Stomach (tissue), 19 donors: ENCODE data around the gene RPE65. TPM values are rescaled to one million over a fixed set of nuclear protein-coding genes. Genes with fewer than 3 reads are reported as not detected.

ENCODE experiments used
- DNase-seq, 2 donors: peaks; one replicate each; pipeline versions ENCODE4 v3.0.0 to v3.0.0-alpha.2; 2013 to 2019
- H3K27ac ChIP-seq, 5 donors: fragments of 200-600 bp in 4 of 5; sonication (generic) in 4 of 5; one replicate each; pipeline ENCODE4 v1.5.1; 2013 to 2019; ENCODE audit warnings: mild to moderate bottlenecking in 1 of 5, moderate library complexity in 1 of 5
- H3K27me3 ChIP-seq, 3 donors: fragments of 200-600 bp; sonication (generic); one replicate each; pipeline ENCODE4 v1.5.1; 2017 to 2019; ENCODE audit warnings: mixed run types in 1 of 3
- H3K36me3 ChIP-seq, 4 donors: fragments of 200-600 bp; sonication (generic); 1 replicate in 3 of 4; 2 replicates in 1 of 4; pipeline ENCODE4 v1.5.1; 2016 to 2019
- H3K4me1 ChIP-seq, 4 donors: fragments of 200-600 bp; sonication (generic); one replicate each; pipeline ENCODE4 v1.5.1; 2016 to 2019
- H3K4me3 ChIP-seq, 4 donors: fragments of 200-600 bp; sonication (generic) in 3 of 4; one replicate each; pipeline ENCODE4 v1.5.1; 2016 to 2019; ENCODE audit warnings: mild to moderate bottlenecking in 1 of 4
- H3K9me3 ChIP-seq, 4 donors: fragments of 200-600 bp; sonication (generic); one replicate each; pipeline ENCODE4 v1.5.1; 2016 to 2019
- EP300 ChIP-seq: sonication (generic); formaldehyde crosslinking; IDR thresholded peaks from one replicate; pipeline ENCODE4 v1.6.1; 2017; ENCODE audit warnings: antibody characterized with exemption
- POLR2A ChIP-seq, 4 donors: fragments of 450-650 bp; IDR thresholded peaks; one replicate each; pipeline ENCODE4 v1.6.1; 2016; ENCODE audit warnings: antibody characterized with exemption in 4 of 4, control low read depth in 2 of 4, mild to moderate bottlenecking in 1 of 4, moderate library complexity in 1 of 4
- POLR2AphosphoS5 ChIP-seq, 3 donors: sonication (generic); formaldehyde crosslinking; IDR thresholded peaks; one replicate each; pipeline ENCODE4 v1.6.1; 2016; ENCODE audit warnings: antibody characterized with exemption in 3 of 3
- WGBS, 5 donors: extraction: QIAGEN DNeasy Blood & Tissue Kit in 3 of 5; methylation state at CpG; one replicate each; pipeline versions ENCODE4 v1.1.5 to v1.1.7; 2013 to 2018; 5-methylcytosine and 5-hydroxymethylcytosine counted together
- intact Hi-C: fragments of 100-400 bp; cut with DNase I; formaldehyde crosslinking; loops from one replicate; pipeline ENCODE4 v1.15.1; 2023; ENCODE audit warnings: low total_unique reads
- long read RNA-seq, 10 donors: transcript quantifications; one replicate each; lab custom pipeline, GENCODE V29; 2026
- polyA plus RNA-seq, 3 donors: library from polyadenylated mRNA; stranded (reverse); fragments of 200-250 nt; gene quantifications; one replicate each; pipeline ENCODE4 v1.2.3, GENCODE V29; 2013
- total RNA-seq, 5 donors: library from RNA; depleted of rRNA; stranded (reverse); fragments of >200 nt; gene quantifications; one replicate each; pipeline versions ENCODE4 v1.1.0 to v1.2.3, GENCODE V29; 2014 to 2016
- TF ChIP-seq, protein P1 (sequence below), 7 experiments: fragments of 450-650 bp in 4 of 7; fragments of 200-600 bp in 3 of 7; sonication (generic) in 3 of 7; IDR thresholded peaks; one replicate each; pipeline ENCODE4 v1.5.1; 2016 to 2019; ENCODE audit warnings: antibody characterized with exemption in 7 of 7, control low read depth in 2 of 7, mild to moderate bottlenecking in 1 of 7
- donor health status: healthy with polysubstance abuse.
- donor health status: Bipolar disorder and iron deficiency.
- donor health status: healthy.

RPE65 gene
- total RNA-seq = 1 to 10 TPM in 1 of 5 donors, under 1 TPM in 2, not detected in 2; 0.43 to 1.7 (median 0.58) TPM
- polyA plus RNA-seq = under 1 TPM in 2 of 3 donors, not detected in 1; 0.03 to 0.46 TPM
- long read RNA-seq, donor 1 = 0 reads
- long read RNA-seq, donor 2 = 0 reads
- long read RNA-seq, donor 3, partial matches to known transcripts = 0 of 1 reads
- long read RNA-seq, donor 3, other reads (novel, unspliced or antisense) = 0 of 1 reads
- long read RNA-seq, donor 4 = 0 reads
- long read RNA-seq, donor 5, partial matches to known transcripts = 0 of 1 reads
- long read RNA-seq, donor 5, other reads (novel, unspliced or antisense) = 0 of 1 reads
- long read RNA-seq, donor 6 = 0 reads
- long read RNA-seq, donor 7, partial matches to known transcripts = 0 of 1 reads
- long read RNA-seq, donor 7, other reads (novel, unspliced or antisense) = 0 of 1 reads
- long read RNA-seq, donor 8 = 0 reads
- long read RNA-seq, donor 9 = 0 reads
- long read RNA-seq, donor 10 = 0 reads

DNA sequence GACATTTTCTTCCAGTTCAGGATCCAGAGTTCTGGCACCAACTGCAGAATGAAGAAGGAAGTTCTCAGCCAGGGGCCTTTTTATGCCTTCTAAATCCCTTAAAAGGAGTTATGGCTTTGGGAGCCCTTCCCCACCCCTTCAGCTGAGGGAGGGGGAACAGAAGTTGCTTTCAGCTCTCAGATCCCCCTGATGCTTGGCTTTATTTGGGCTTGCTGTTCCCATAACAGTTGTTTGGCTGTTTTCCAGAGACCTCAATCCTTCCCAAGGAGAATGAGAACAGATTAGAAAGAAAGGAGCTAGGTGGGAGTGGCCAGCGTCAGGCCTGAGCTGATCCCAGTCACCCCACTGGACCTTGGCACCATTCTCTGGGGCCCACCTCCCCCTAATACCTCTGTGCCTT, at the start of gene RPE65:
Gene RPE65, minus strand, starts transcription at position 54 of the 400 bp plus-strand sequence. Its CDS starts 49 bp downstream, at position 5.
- DNase-seq = peak in 1 of 2 donors; percentile 74
- peaks cover 0 to 5% (median 0%) of the 10 kb centered on the region in 4 donors for H3K4me1 ChIP-seq
- no peaks in the 10 kb centered on the region for H3K36me3 ChIP-seq
- intact Hi-C loops = no loop called here
- no peaks in the 10 kb centered on the region for H3K9me3 ChIP-seq
- no peak for TF ChIP-seq EP300
- no peak for TF ChIP-seq POLR2A (IDR thresholded peaks at IDR 0.05)
- TF ChIP-seq POLR2AphosphoS5 (IDR thresholded peaks at IDR 0.05) = no peak
- TF ChIP-seq, protein P1, sequence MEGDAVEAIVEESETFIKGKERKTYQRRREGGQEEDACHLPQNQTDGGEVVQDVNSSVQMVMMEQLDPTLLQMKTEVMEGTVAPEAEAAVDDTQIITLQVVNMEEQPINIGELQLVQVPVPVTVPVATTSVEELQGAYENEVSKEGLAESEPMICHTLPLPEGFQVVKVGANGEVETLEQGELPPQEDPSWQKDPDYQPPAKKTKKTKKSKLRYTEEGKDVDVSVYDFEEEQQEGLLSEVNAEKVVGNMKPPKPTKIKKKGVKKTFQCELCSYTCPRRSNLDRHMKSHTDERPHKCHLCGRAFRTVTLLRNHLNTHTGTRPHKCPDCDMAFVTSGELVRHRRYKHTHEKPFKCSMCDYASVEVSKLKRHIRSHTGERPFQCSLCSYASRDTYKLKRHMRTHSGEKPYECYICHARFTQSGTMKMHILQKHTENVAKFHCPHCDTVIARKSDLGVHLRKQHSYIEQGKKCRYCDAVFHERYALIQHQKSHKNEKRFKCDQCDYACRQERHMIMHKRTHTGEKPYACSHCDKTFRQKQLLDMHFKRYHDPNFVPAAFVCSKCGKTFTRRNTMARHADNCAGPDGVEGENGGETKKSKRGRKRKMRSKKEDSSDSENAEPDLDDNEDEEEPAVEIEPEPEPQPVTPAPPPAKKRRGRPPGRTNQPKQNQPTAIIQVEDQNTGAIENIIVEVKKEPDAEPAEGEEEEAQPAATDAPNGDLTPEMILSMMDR (IDR thresholded peaks at IDR 0.05) = no peak
- WGBS, 5 donors = 10 to 26% (median 21%) methylated on average over 1 of the region's 1 CpG
- H3K4me3 ChIP-seq = no peak within 1 kb of the TSS
- no peak within 1 kb of the TSS for H3K27ac ChIP-seq
- no peaks in the 10 kb centered on the region for H3K27me3 ChIP-seq

DNA sequence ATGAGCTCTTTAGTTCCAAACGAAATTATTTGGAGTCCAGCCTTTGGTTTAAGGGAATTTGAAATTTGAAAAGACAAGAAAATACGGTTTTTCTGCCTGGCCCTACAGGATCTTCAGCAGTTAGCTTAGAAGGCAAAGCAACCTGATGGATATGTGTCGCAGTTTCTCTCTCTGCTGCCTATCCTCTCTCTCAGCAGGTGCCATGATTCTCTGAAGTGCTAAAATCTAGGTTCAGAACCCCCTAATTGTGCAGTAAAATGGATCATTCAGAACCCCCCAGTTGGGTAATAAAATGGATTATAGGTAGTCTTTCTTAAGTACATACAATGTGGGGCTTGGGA, 47.6 kb upstream of the RPE65 start:
- H3K9me3 ChIP-seq = no peaks in the 10 kb centered on the region
- TF ChIP-seq, protein P1 (IDR thresholded peaks at IDR 0.05) = no peak
- TF ChIP-seq POLR2AphosphoS5 (IDR thresholded peaks at IDR 0.05) = no peak
- no peak for TF ChIP-seq POLR2A (IDR thresholded peaks at IDR 0.05)
- no peak for TF ChIP-seq EP300
- no peaks in the 10 kb centered on the region for H3K36me3 ChIP-seq
- WGBS, 5 donors = 0 to 10% (median 4%) methylated on average over 3 of the region's 3 CpGs
- peak overlapping the region in 2 of 5 donors; percentile 46 to 55 for H3K27ac ChIP-seq
- peaks cover 6 to 21% (median 17%) of the 10 kb centered on the region in 4 donors for H3K4me1 ChIP-seq
- no peak for DNase-seq
- intact Hi-C loops = no loop called here
- peak overlapping the region; percentile 62 to 73 (median 68) for H3K4me3 ChIP-seq
- H3K27me3 ChIP-seq = no peaks in the 10 kb centered on the region

DNA sequence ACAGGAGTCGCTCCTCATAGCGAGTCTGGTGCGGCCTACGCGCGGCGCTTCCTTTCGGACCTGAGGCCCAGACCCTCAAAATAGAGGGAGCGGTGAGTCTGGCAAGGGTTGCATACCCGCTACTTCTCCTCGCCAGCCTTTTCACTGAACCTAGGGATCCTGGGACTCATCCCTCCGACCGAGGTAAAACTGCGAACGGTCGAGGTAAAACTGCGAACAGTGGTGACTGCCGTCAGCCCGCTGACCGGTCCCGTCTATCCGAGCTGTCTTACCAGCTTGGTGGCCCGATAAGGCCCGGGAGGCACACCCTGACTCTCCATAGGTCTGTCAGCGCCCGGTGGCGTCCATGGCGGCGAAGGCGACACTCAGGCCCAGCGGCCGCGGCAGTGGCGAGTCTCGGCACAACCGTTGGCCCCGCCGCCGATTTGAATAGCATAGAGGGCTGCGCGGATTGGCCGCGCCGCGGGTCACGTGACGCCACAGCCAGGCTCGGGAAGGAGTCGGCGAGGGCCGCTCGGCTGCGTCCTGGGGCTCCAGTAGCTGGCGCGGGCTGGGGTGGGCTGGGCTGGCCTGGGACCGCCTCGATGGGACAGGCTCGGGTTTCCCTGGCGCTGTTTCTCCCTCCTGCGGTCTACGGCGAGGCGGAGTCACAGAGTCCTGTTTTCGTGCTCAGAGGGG, 47.1 kb upstream of the RPE65 start, which contains the start of gene DEPDC1:
Gene DEPDC1, minus strand, starts transcription at position 403 of the 678 bp plus-strand sequence. Its CDS starts 83 bp downstream, at position 320.
- intact Hi-C loops = no loop called here

DNA sequence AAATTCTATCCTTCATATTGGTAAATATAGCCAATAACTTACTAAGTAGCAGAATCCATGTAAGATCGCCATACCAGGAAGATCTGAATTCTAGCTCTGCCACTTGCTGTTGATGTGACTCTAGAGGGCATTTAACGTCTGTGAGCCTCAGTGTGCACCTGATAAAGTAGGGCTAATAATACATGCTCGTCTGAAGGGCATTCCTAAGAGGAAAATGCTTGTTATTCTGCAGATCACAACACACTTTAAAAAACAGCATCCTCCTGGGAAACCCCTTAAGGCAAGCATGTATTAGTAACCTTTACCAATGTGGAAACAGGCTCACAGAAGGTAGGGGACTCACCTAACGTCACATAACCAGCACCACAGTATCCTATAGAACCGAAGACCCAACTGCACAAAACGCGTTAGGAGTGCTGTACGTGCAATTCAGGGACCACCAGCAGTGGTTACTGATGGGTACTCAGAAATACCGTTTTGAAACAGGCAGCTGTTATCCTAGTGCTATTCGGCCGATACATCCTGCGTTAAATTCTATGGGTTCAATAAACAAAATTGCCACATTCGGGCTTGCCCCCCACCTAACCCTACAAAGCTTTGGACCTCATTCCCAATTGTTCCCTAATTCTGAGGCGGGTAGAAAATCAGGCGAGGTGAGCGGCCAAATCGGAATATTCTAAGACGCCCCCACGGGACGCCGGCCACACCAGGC, 46.4 kb upstream of the RPE65 start:
- no peaks in the 10 kb centered on the region for H3K27me3 ChIP-seq
- 8 to 10% (median 9%) methylated on average over 21 of the region's 21 CpGs for WGBS, 5 donors
- TF ChIP-seq, protein P1 (IDR thresholded peaks at IDR 0.05) = no peak
- TF ChIP-seq POLR2A (IDR thresholded peaks at IDR 0.05) (no peak), EP300 (no peak), POLR2AphosphoS5 (IDR thresholded peaks at IDR 0.05) (no peak)
- no peaks in the 10 kb centered on the region for H3K36me3 ChIP-seq
- no peaks in the 10 kb centered on the region for H3K9me3 ChIP-seq
- intact Hi-C loops = no loop called here
- DNase-seq = peak in 1 of 2 donors; percentile 14
- peak overlapping the region in 3 of 5 donors; percentile 13 to 55 (median 46) for H3K27ac ChIP-seq
- peaks cover 6 to 21% (median 17%) of the 10 kb centered on the region in 4 donors for H3K4me1 ChIP-seq
- peak overlapping the region; percentile 62 to 73 (median 68) for H3K4me3 ChIP-seq

More for the DNA sequence above, 47.1 kb upstream of the RPE65 start, which contains the start of gene DEPDC1:
- Histone ChIP-seq H3K27me3 (no peaks in the 10 kb centered on the region), H3K4me3 (peak within 1 kb of the TSS; percentile 62 to 73 (median 68)), H3K27ac (peak within 1 kb of the TSS in 3 of 5 donors; percentile 13 to 55 (median 46)), H3K36me3 (no peaks in the 10 kb centered on the region), H3K4me1 (peaks cover 6 to 21% (median 17%) of the 10 kb centered on the region in 4 donors), H3K9me3 (no peaks in the 10 kb centered on the region)
- peak; percentile 94 to 98 for DNase-seq
- TF ChIP-seq POLR2AphosphoS5 (IDR thresholded peaks at IDR 0.05) (peak in 1 of 3 donors; percentile 60), EP300 (no peak)
- 0 to 2% (median 1%) methylated on average over 27 to 64 of the region's 64 CpGs for WGBS, 5 donors
